LNCAP (cell line): ENCODE results near the gene PYY.

Source experiments
- TF ChIP-seq, protein P1 (sequence below): fragments of 450-650 bp; IDR thresholded peaks from 2 replicates; pipeline ENCODE4 v1.5.1; 2017; ENCODE audit warnings: mild to moderate bottlenecking

The PYY gene

DNA sequence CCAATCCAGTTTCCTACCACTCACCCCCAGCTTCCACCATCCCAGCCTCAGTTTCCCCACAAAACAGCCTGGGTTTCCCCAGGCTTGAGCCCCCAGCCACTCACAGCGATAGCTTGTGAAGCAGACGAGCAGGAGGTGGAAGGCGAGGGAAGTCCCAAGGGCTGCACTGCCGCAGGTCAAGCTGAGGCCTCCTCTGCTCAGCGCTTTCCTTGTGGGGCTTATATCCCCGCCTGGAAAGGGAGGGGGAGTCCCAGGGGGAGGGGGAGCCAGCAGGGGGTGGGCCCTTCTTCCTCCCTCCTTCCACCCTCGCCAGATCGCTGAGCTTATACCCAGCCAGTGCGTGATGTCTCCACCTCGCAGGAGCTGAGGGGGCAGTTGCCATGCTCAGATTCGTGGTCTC, at the start of gene PYY:
Gene PYY, minus strand, starts transcription at position 195 of the 400 bp plus-strand sequence. CDS start 457 bp downstream, outside the sequence.
- TF ChIP-seq, protein P1, sequence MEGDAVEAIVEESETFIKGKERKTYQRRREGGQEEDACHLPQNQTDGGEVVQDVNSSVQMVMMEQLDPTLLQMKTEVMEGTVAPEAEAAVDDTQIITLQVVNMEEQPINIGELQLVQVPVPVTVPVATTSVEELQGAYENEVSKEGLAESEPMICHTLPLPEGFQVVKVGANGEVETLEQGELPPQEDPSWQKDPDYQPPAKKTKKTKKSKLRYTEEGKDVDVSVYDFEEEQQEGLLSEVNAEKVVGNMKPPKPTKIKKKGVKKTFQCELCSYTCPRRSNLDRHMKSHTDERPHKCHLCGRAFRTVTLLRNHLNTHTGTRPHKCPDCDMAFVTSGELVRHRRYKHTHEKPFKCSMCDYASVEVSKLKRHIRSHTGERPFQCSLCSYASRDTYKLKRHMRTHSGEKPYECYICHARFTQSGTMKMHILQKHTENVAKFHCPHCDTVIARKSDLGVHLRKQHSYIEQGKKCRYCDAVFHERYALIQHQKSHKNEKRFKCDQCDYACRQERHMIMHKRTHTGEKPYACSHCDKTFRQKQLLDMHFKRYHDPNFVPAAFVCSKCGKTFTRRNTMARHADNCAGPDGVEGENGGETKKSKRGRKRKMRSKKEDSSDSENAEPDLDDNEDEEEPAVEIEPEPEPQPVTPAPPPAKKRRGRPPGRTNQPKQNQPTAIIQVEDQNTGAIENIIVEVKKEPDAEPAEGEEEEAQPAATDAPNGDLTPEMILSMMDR, result no peak

GRCh38 chr17:44002141-44002848, 48.6 kb upstream of the PYY start:
- TF ChIP-seq, protein P1, result no peak

- TF ChIP-seq, protein P1, result no peak
Measured at GRCh38 chr17:44001461-44001920, 47.8 kb upstream of the PYY start.

- TF ChIP-seq, protein P1, result no peak
Measured at GRCh38 chr17:44000871-44001460, 47.2 kb upstream of the PYY start.

GRCh38 chr17:44000141-44000860, 46.6 kb upstream of the PYY start:
- TF ChIP-seq, protein P1, result no peak

DNA sequence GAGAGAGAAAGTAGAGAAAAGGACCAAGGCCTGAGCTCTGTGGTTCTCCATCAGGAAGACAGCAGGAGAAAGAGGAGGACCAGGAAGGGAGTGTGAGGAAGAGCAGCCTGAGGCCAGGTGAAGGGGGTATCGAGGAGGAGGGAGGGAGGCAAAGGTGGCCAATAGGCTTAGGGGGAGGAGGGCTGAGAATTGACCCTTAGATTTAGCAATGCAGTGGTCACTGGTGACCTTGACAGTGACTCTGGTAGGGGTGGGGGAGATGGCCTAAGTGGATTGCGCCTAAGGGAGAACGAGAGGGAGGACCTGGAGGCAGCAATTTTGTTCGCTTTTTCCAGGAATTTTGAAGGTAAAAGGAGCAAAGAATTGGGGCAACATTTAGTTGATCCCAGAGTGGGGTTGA, 45.3 kb upstream of the PYY start:
- TF ChIP-seq, protein P1, result no peak

- TF ChIP-seq, protein P1, result no peak
Measured at GRCh38 chr17:43998552-43998951, 44.8 kb upstream of the PYY start.
